Fibroblast of skin of right quadriceps (primary cell): ENCODE results near the gene IMMP2L.
A peak's percentile ranks its signal among the peaks of the same experiment; 100 is the strongest.

Source experiments
- DNase-seq: peaks from one replicate; pipeline ENCODE4 v3.0.0-alpha.2; 2013

The IMMP2L gene

GRCh38 chr7:111199643-111200042 lies 362.6 kb downstream of the IMMP2L start:
- DNase-seq: peak; percentile 3

DNA sequence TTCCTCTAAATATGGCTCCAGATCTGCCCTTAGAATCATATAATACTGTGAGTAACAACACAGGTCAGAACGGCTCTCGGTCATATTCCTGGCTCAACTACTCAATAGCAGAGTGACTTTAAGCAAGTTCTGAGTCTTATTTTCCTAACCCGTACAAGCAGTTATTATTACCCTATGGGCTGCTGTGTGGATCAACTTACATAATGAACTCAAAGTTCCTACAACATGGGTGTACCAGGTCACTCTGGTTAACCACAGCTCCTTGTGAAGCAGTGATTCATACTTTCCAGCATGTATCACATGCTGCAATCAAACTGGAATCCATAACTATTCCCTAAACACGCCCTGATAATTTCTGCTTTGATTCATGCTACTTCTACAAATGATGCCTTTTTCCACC lies 364.0 kb downstream of the IMMP2L start:
- peak; percentile 99 for DNase-seq

- no peak for DNase-seq
Measured at GRCh38 chr7:111196655-111197054, 365.6 kb downstream of the IMMP2L start.

DNA sequence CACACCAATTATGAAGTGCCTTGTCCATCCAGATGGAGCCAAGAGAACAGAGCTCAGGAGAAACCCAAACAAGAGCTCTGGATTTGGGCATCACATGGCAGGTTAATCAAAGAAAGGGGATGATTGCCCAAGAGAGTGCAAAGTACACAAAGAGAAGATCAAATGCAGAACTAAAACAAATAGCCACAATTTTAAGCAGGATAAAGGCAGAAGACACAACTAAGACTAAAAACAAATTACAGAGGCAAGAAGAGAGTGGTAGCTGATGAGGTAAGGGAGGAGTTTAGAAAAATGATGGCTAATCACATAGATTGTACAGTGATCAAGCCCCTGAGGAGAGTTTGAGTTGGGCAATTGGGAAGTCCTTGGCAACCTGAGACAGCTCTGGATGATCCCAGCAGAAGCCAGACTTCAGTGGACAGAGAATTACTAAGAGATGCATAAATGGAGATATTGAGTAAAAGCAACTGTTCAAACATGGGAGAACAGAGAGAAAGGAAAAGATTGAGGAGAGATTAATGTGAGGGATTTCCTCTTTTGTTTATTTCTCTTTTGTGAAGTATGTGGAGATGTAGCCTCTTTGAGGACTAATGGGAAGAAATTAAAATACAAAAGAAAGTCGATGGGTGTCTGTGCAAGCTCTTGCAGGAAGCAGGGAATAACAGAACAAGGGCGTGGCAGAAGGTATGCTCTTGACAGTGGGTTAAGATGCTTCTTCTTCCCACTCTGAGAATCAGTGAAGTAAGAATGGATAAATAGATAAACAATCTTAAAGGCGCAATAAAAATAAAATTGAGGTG lies 369.5 kb downstream of the IMMP2L start:
- DNase-seq: no peak

- DNase-seq: no peak
Measured at GRCh38 chr7:111190804-111191203, 371.5 kb downstream of the IMMP2L start.

- no peak for DNase-seq
Measured at GRCh38 chr7:111184987-111185386, 377.3 kb downstream of the IMMP2L start.

DNA sequence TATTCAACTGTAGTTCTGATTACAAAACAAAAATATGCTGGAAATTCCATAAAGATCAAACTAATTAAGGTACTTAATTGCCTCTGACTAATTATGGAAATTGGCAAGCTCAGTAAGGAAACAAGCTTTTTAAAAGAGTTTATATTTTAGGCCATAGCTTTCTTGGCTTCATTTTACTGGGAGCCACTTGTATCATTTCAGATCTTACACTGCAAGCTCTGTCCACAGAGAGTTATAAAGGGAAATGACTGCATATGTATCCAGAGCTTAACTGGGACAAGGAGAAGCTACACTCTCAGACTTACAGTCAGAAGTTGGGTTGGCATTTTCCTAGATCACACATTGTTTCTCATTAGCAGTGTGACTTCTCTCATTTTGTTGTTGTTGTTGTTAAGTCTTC lies 379.0 kb downstream of the IMMP2L start:
- DNase-seq: no peak

DNA sequence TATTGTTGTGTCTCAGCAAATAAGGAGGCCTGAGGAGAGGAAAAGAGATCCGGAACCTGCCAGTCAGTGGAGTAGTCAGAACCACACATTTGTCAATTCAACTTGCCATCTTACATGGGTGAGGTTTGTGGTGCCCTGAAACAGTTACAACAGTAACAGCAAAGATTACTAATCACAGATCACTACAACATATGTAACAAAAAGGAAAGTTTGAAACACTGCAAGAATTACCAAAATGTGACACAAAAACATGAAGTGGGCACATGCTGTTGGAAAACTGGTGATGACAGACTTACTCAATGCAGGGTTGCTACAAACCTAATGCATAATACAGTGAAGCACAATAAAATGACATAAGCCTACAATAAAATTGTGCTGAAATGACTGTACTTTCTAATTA lies 382.0 kb downstream of the IMMP2L start:
- DNase-seq: no peak

DNA sequence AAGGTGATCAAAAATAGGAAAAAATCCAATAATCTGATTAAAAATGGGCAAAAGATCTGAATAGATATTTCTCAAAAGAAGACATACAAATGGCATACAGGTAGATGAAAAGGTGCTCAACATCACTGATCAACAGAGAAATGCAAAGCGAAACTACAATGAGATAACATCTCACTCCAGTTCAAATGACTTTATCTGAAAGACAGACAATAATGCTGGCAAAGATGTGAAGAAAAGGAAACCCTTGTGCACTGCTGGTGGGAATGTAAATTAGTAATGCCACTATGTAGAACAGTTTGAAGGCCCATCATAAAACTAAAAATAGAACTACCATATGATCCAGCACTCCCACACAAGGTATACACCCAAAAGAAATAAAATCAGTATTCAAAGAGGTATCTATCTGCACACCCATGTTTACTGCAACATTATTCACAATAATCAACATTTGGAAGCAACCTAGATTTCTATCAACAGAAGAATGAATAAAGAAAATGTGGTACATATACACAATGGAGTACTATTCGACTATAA lies 386.3 kb downstream of the IMMP2L start:
- no peak for DNase-seq

DNA sequence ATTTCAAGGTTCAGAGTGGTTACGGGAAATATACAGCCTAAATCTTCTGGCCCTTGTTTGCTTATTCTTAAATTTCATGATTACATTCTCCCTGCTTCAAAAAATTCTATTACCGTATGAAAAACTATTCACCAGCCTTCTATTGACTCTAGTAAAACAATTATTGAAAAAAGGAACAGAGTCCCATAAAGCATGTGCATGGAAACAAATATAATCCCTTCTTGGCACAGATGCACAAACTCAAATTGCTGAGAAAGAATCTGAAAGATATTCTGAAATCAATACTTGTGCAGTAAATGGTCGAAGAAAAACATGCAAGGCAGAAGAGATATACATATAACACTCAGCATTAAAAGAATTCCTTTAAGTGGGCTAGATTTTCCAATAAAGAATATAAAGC lies 387.8 kb downstream of the IMMP2L start:
- DNase-seq: no peak

GRCh38 chr7:111173990-111174389 lies 388.3 kb downstream of the IMMP2L start:
- DNase-seq: no peak

DNA sequence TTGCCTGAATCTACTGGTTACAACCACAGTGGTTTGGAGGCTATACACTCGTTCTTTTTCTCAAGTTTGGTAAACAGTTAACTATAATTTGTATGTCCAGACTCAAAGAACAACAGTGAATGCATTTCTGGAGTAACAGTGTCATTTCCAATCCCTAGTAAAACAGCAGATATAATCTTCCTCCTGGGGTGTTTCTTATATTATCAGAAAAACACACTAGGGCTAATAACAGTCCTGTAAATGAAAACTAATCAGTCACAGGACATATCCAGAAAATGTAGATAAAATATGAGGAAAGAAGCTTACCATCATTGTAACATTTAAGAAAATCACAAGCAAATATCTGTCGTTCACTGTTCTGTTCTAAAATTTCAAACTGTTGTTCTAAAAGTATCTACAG lies 388.8 kb downstream of the IMMP2L start:
- DNase-seq: no peak

GRCh38 chr7:111172564-111173257 lies 389.6 kb downstream of the IMMP2L start:
- no peak for DNase-seq

- peak; percentile 80 for DNase-seq
Measured at GRCh38 chr7:111168182-111168581, 394.1 kb downstream of the IMMP2L start.

- no peak for DNase-seq
Measured at GRCh38 chr7:111164442-111164841, 397.9 kb downstream of the IMMP2L start.

- DNase-seq: no peak
Measured at GRCh38 chr7:111162692-111163091, 399.6 kb downstream of the IMMP2L start.

GRCh38 chr7:111160297-111160696 lies 402.0 kb downstream of the IMMP2L start:
- no peak for DNase-seq

DNA sequence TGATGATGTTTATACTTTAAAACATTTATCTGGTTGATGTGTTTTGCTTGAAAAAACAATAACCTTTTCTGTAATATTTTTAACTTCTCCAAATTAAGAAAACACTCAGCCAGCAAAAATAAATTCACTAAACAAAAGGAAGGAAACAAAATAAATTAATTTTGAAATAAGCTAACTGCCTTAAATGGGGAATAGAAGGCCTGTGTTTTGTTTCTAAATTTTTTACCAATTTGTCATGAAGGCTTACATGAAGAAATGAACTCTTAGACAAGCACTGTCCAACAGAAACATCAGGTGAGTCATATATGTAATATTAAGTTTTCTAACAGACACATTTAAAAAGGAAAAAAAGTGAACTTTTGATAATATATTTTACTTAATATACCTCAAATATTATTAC lies 402.9 kb downstream of the IMMP2L start:
- peak; percentile 46 for DNase-seq

DNA sequence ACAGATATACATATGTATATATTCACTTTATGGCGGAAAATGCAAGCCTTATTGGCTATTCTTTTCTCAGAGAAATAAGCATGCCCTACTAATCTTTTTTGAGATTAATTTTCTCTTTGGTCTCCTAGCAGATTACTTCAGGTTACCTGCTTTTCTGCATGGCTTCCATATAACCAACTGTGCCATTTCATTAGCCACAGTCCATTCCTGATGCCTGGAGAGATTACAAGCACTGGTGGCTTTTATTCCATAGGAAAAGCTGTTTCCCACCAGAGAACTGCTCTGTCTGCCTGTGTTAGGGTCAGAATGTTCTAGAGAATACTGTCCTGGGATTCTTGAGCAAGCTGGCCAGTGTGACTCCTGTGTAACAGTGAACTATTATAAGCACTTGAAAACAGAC lies 411.6 kb downstream of the IMMP2L start:
- no peak for DNase-seq

DNA sequence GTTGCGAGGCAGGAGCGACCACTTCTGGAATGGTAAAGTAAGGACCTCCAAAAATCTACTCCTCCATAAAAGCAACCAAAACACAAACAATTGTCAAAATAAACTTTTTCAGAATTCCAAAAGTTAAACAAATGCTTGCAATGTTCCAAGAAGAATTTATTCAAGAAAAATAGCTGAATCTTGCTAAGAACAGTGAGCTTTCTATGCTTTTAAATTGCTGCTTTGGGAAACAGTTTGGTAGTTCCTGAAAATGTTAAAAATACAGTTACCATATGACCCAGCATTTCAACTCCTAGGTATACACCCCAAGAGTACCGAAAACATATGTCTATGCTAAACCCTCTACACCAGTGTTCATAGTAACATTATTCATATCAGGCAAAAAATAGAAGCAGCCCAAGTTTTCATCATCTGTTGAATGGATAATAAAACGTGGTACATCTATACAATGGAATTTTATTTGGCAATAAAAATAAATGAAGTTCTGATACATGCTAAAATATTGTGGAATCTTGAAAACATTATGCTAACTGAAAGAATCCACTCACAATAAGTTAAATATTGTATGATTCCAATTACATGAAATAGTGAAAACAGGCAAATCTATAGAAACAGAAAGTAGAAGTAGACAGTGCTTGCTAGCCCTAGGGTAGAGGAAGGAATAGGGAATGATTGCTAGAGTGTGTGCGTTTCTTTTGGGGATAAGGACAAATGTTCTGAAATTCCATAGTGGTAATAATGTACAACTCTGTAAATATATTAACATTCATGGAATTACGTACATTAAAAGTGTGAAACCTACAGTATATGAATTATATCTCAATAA lies 414.4 kb downstream of the IMMP2L start:
- DNase-seq: no peak

DNA sequence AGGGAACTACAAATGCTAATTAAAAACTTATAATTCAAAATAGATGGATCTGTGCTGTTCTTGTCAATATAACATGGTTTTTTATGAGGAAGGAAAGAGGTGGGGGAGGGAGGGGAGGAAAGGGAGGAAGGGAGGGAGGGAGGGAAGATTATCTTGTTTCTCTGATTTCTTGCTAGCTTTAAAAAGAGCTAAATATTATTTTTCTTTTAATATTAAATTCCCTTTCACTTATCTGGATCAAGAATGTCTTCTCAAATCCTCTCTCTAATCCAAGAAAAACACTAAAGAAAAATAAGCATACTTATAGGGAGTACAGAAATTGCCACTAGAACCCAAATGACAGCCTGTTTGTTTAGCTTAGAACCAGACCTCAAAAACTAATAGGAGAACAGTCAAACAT lies 416.2 kb downstream of the IMMP2L start:
- no peak for DNase-seq

- no peak for DNase-seq
Measured at GRCh38 chr7:111145472-111145871, 416.8 kb downstream of the IMMP2L start.

- DNase-seq: no peak
Measured at GRCh38 chr7:111140091-111140865, 422.0 kb downstream of the IMMP2L start.
